Measurements from ENCODE around the gene SEMA7A.

Gene SEMA7A

DNA sequence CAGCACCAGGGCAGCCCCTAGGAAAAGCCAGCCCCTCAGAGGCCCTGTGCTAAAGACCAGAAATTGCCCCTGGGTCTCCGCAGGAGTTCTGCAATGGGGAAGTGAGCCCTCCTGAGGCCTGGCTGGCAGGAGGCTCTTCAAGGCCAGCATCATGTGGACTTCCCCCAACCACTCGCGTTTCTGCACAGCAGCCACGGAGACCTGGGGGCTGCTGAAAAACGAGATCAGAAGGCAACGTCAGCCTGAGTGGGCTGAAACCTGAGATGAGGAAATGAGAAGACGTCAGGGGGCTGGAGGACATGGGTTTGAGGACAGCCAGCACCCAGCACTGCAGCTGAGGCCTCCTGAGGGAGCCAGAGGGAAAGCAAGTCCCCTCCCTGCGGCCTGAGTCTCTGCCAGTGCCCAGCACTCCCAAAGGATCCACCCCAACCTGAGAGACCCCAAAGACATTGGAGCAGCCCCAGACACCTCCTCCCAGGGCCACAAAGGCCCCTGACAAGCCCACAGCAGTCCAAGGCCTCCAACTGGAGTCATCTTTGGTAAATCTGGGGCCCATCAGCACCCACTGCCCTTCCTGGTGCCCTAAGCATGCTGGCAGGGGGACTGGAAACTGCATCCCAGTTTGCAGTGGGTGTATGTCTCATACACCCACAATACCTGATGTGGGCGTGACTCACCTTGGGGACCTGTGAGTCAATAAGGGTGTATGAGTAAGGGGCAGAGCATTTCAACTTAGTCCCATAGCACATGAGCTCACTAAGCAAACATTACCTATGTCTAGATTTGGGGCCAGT is 37.1 kb downstream of the SEMA7A start:
- no peaks in the 10 kb centered on the region for H3K9me3 ChIP-seq (ENCODE audit: control insufficient read depth, insufficient read depth, low read length)
- H3K4me3 ChIP-seq (ENCODE audit: low read length) = no peak overlapping the region
- H3K4me2 ChIP-seq (ENCODE audit: low read length) = no peak overlapping the region
- H3K4me1 ChIP-seq (ENCODE audit: control insufficient read depth, low read length) = peaks cover 44% of the 10 kb centered on the region
- no peaks in the 10 kb centered on the region for H3K79me2 ChIP-seq (ENCODE audit: control insufficient read depth, low read length)
- peaks cover 96% of the 10 kb centered on the region for H3K27me3 ChIP-seq (ENCODE audit: control insufficient read depth, low read length)
- no peak overlapping the region for H3K27ac ChIP-seq (ENCODE audit: low read depth, low read length)
- H4K20me1 ChIP-seq (ENCODE audit: control insufficient read depth, insufficient read depth, low read depth, low read length) = peaks cover 24% of the 10 kb centered on the region
- H3K9me2 ChIP-seq (replicated peaks; ENCODE audit: control insufficient read depth, low read length) = no peaks in the 10 kb centered on the region
- H3K36me3 ChIP-seq (ENCODE audit: control insufficient read depth, low read length) = no peaks in the 10 kb centered on the region
- no peaks in the 10 kb centered on the region for H3F3A ChIP-seq (ENCODE audit: control insufficient read depth, insufficient read depth)
- no peak for TF ChIP-seq EZH2phosphoT487 (IDR thresholded peaks at IDR 0.05; ENCODE audit: borderline replicate concordance, low read length)
- TF ChIP-seq, protein P1, sequence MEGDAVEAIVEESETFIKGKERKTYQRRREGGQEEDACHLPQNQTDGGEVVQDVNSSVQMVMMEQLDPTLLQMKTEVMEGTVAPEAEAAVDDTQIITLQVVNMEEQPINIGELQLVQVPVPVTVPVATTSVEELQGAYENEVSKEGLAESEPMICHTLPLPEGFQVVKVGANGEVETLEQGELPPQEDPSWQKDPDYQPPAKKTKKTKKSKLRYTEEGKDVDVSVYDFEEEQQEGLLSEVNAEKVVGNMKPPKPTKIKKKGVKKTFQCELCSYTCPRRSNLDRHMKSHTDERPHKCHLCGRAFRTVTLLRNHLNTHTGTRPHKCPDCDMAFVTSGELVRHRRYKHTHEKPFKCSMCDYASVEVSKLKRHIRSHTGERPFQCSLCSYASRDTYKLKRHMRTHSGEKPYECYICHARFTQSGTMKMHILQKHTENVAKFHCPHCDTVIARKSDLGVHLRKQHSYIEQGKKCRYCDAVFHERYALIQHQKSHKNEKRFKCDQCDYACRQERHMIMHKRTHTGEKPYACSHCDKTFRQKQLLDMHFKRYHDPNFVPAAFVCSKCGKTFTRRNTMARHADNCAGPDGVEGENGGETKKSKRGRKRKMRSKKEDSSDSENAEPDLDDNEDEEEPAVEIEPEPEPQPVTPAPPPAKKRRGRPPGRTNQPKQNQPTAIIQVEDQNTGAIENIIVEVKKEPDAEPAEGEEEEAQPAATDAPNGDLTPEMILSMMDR (IDR thresholded peaks at IDR 0.05; ENCODE audit: low read depth, low read length, poor library complexity, severe bottlenecking) = no peak

DNA sequence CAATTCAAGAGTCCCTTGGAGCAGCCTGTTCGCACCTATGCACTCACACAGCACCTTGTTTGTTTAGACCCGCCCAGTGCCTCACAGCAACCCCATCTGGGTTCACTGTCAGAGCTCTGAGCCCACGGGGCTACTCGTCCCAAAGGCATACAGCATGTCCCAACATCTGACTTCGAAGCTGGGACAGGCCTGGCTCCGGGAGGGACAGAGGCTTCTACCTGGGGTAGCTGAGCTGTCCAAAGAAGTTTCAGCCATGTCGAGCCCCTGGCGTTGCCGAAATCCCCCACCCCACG is 37.7 kb downstream of the SEMA7A start:
- H4K20me1 ChIP-seq (ENCODE audit: control insufficient read depth, insufficient read depth, low read depth, low read length) = peaks cover 20% of the 10 kb centered on the region
- H3K36me3 ChIP-seq (ENCODE audit: control insufficient read depth, low read length) = no peaks in the 10 kb centered on the region
- H3K4me2 ChIP-seq (ENCODE audit: low read length) = no peak overlapping the region
- no peaks in the 10 kb centered on the region for H3K79me2 ChIP-seq (ENCODE audit: control insufficient read depth, low read length)
- H3K9me2 ChIP-seq (replicated peaks; ENCODE audit: control insufficient read depth, low read length) = no peaks in the 10 kb centered on the region
- H3K27ac ChIP-seq (ENCODE audit: low read depth, low read length) = no peak overlapping the region
- TF ChIP-seq, protein P1 (IDR thresholded peaks at IDR 0.05; ENCODE audit: low read depth, low read length, poor library complexity, severe bottlenecking) = no peak
- no peak for TF ChIP-seq EZH2phosphoT487 (IDR thresholded peaks at IDR 0.05; ENCODE audit: borderline replicate concordance, low read length)
- peaks cover 96% of the 10 kb centered on the region for H3K27me3 ChIP-seq (ENCODE audit: control insufficient read depth, low read length)
- no peaks in the 10 kb centered on the region for H3F3A ChIP-seq (ENCODE audit: control insufficient read depth, insufficient read depth)
- peaks cover 39% of the 10 kb centered on the region for H3K4me1 ChIP-seq (ENCODE audit: control insufficient read depth, low read length)
- H3K9me3 ChIP-seq (ENCODE audit: control insufficient read depth, insufficient read depth, low read length) = no peaks in the 10 kb centered on the region
- no peak overlapping the region for H3K4me3 ChIP-seq (ENCODE audit: low read length)

DNA sequence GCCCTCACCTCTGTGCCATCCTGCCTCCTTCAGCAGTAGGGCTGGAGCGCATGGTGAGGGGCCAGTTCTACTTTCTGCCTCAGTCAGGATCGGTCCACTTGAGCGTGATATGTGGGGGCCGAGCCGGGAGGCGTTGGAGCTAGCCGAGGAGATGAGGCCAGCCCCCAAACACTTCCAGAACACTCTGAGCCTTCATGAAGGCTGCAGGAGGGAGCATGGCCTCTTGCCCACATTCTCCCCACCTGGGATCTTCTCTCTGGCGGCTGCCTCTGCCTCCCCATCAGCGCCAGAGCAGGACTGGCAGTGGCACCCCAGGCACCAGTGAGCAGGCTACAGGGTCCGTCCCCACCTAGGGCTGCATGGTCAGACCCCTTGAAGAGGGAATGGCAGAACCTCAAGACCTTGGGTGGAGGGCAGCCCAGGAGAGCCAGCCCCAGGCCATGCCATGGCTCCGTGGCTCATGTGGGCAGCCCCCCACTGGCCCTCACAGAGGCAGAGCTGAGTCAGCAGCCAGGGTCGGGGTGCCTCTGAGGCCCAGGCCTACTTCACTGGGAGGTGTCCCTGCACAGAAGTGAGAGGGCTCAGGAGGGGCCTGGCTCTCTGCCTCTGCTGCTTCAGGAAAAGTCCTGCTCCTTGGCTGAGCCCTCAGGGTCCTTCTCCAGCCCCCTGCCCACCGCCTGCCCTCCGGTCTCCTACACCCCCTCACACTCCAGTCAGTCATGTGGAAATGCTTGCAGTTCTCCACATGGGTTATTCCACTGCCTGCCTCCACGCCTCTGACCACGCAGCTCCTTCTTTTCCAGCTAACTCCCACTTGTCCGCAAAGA is 38.2 kb downstream of the SEMA7A start:
- no peaks in the 10 kb centered on the region for H3K79me2 ChIP-seq (ENCODE audit: control insufficient read depth, low read length)
- peaks cover 23% of the 10 kb centered on the region for H4K20me1 ChIP-seq (ENCODE audit: control insufficient read depth, insufficient read depth, low read depth, low read length)
- no peaks in the 10 kb centered on the region for H3K9me3 ChIP-seq (ENCODE audit: control insufficient read depth, insufficient read depth, low read length)
- no peaks in the 10 kb centered on the region for H3K36me3 ChIP-seq (ENCODE audit: control insufficient read depth, low read length)
- H3K4me1 ChIP-seq (ENCODE audit: control insufficient read depth, low read length) = peaks cover 33% of the 10 kb centered on the region
- H3K4me2 ChIP-seq (ENCODE audit: low read length) = no peak overlapping the region
- H3F3A ChIP-seq (ENCODE audit: control insufficient read depth, insufficient read depth) = no peaks in the 10 kb centered on the region
- no peak overlapping the region for H3K4me3 ChIP-seq (ENCODE audit: low read length)
- H3K9me2 ChIP-seq (replicated peaks; ENCODE audit: control insufficient read depth, low read length) = no peaks in the 10 kb centered on the region
- peaks cover 96% of the 10 kb centered on the region for H3K27me3 ChIP-seq (ENCODE audit: control insufficient read depth, low read length)
- TF ChIP-seq, protein P1 (IDR thresholded peaks at IDR 0.05; ENCODE audit: low read depth, low read length, poor library complexity, severe bottlenecking) = no peak
- no peak; the same call in 1 of the 2 replicates for TF ChIP-seq EZH2phosphoT487 (IDR thresholded peaks at IDR 0.05; ENCODE audit: borderline replicate concordance, low read length)
- H3K27ac ChIP-seq (ENCODE audit: low read depth, low read length) = no peak overlapping the region
